GM12891 (cell line): Measurements from ENCODE around the gene CACNB4.
"Not testable (repeated sequence)": the region's sequence is repeated elsewhere in the genome, so short reads cannot be mapped to it uniquely, and the experiment has no call there.

Source experiments
- DNase-seq: peaks from one replicate; pipeline ENCODE4 v3.0.0; 2011; ENCODE audit warnings: low spot score; ENCODE audit not compliant: insufficient read length
- FAIRE-seq: peaks from 2 replicates; lab custom pipeline; 2011; peaks lifted over from hg19 to GRCh38; lab: Jason Lieb, UNC
- PAX5 ChIP-seq: IDR thresholded peaks from 2 replicates; pipeline ENCODE4 v1.6.1; 2011; ENCODE audit warnings: low read length, moderate library complexity, mild to moderate bottlenecking; ENCODE audit not compliant: insufficient read depth, severe bottlenecking
- POLR2A ChIP-seq: IDR thresholded peaks from 2 replicates; pipeline ENCODE4 v1.6.1; 2011; ENCODE audit warnings: low read depth, low read length, control low read depth
- POLR2AphosphoS5 ChIP-seq: IDR thresholded peaks from 2 replicates; pipeline ENCODE4 v1.6.1; 2011; ENCODE audit warnings: low read depth, low read length, control low read depth
- POU2F2 ChIP-seq: IDR thresholded peaks from 2 replicates; pipeline ENCODE4 v1.6.1; 2011; ENCODE audit warnings: low read depth, mild to moderate bottlenecking, control low read depth, low read length, moderate library complexity
- SPI1 ChIP-seq: IDR thresholded peaks from 2 replicates; pipeline ENCODE4 v1.6.1; 2011; ENCODE audit warnings: low read depth, low read length, control low read depth
- TAF1 ChIP-seq: IDR thresholded peaks from 2 replicates; pipeline ENCODE4 v1.6.1; 2011; ENCODE audit warnings: low read depth, low read length, control low read depth

The CACNB4 gene

GRCh38 chr2:151946899-151947812, 151.7 kb downstream of the CACNB4 start:
- TF ChIP-seq POLR2A (no peak), SPI1 (no peak), POLR2AphosphoS5 (no peak), TAF1 (no peak), POU2F2 (no peak), PAX5 (no peak)
- FAIRE-seq (peak; percentile 58), DNase-seq (peak; percentile 8)

- TF ChIP-seq SPI1 (no peak), POLR2AphosphoS5 (no peak), POU2F2 (no peak), TAF1 (no peak), PAX5 (no peak), POLR2A (no peak)
- DNase-seq = no peak
- no peak for FAIRE-seq
Observed at GRCh38 chr2:151946250-151946884, 152.5 kb downstream of the CACNB4 start.

- no peak for FAIRE-seq
- no peak for TF ChIP-seq POU2F2
- no peak for TF ChIP-seq TAF1
- no peak for TF ChIP-seq SPI1
- no peak for TF ChIP-seq PAX5
- TF ChIP-seq POLR2A = no peak
- no peak for TF ChIP-seq POLR2AphosphoS5
Observed at GRCh38 chr2:151945602-151946001, 153.2 kb downstream of the CACNB4 start.

GRCh38 chr2:151945186-151945585, 153.7 kb downstream of the CACNB4 start:
- TF ChIP-seq POLR2AphosphoS5 = no peak
- DNase-seq (no peak), FAIRE-seq (no peak)

More at GRCh38 chr2:151945602-151946001, 153.2 kb downstream of the CACNB4 start:
- no peak for DNase-seq

GRCh38 chr2:151943461-151943860, 155.4 kb downstream of the CACNB4 start:
- FAIRE-seq (no peak), DNase-seq (no peak)
- TF ChIP-seq POLR2AphosphoS5 (no peak), PAX5 (no peak), POU2F2 (no peak), POLR2A (no peak), SPI1 (no peak), TAF1 (no peak)

GRCh38 chr2:151942540-151943205, 156.2 kb downstream of the CACNB4 start:
- not testable (repeated sequence) for DNase-seq, FAIRE-seq

GRCh38 chr2:151937966-151938365, 160.9 kb downstream of the CACNB4 start:
- FAIRE-seq (no peak), DNase-seq (no peak)
- no peak for TF ChIP-seq SPI1
- no peak for TF ChIP-seq POU2F2
- no peak for TF ChIP-seq POLR2AphosphoS5
- TF ChIP-seq PAX5 = no peak
- TF ChIP-seq POLR2A = no peak
- no peak for TF ChIP-seq TAF1

GRCh38 chr2:151936626-151937025, 162.2 kb downstream of the CACNB4 start:
- TF ChIP-seq PAX5 (no peak), POU2F2 (no peak), TAF1 (no peak), POLR2A (no peak)
- DNase-seq (no peak), FAIRE-seq (no peak)

- FAIRE-seq (no peak), DNase-seq (no peak)
- TF ChIP-seq SPI1 (no peak), TAF1 (no peak), POLR2AphosphoS5 (no peak), POLR2A (no peak; the same call in 1 of the 2 replicates), POU2F2 (no peak), PAX5 (no peak)
Observed at GRCh38 chr2:151933266-151933804, 165.5 kb downstream of the CACNB4 start.

- TF ChIP-seq POU2F2 (no peak), TAF1 (no peak), POLR2A (no peak), SPI1 (no peak), POLR2AphosphoS5 (no peak), PAX5 (no peak)
Observed at GRCh38 chr2:151931756-151932155, 167.1 kb downstream of the CACNB4 start.

More at GRCh38 chr2:151931756-151932155, 167.1 kb downstream of the CACNB4 start:
- FAIRE-seq (no peak), DNase-seq (no peak)
